CD4-positive, alpha-beta T cell (primary cell): ENCODE results near the gene LDLRAD4. TPM values are rescaled to one million over a fixed set of nuclear protein-coding genes. Genes with fewer than 3 reads are reported as not detected.

Experiments used
- ATAC-seq: fragments of 200-7000 bp; cut with Tn5 transposase; one replicate; pipeline ENCODE4 v1.10.0; 2022; ENCODE audit warnings: mild to moderate bottlenecking; ENCODE audit not compliant: poor library complexity
- CTCF ChIA-PET: fragments of 350-600 bp; sonication (Branson Sonifier 250); formaldehyde crosslinking; loops from one replicate; lab custom pipeline; 2021; ENCODE audit warnings: antibody characterized with exemption, inconsistent platforms; lab: Charles Lee
- POLR2A ChIA-PET: fragments of 350-600 bp; sonication (Branson Sonifier 250); formaldehyde crosslinking; loops from one replicate; lab custom pipeline; 2021; ENCODE audit warnings: antibody characterized with exemption, inconsistent platforms; lab: Charles Lee
- DNase-seq, 14 experiments: peaks; one replicate each; pipeline ENCODE4 v3.0.0-alpha.2; 2013 to 2020; ENCODE audit warnings: mixed read lengths in 2 of 14
- H3K27ac ChIP-seq, 2 donors: one replicate each; pipeline versions ENCODE4 v1.5.1 to v1.7.0; 2013; ENCODE audit warnings: low read length in 2 of 2, low read depth in 1 of 2, mild to moderate bottlenecking in 1 of 2
- H3K27me3 ChIP-seq, 2 experiments: 1 replicate in 1 of 2; 2 replicates in 1 of 2; pipeline versions ENCODE4 v1.6.1 to v1.7.0; 2013; ENCODE audit warnings: low read length in 2 of 2, control low read depth in 1 of 2, mild to moderate bottlenecking in 1 of 2, moderate library complexity in 1 of 2; ENCODE audit not compliant: insufficient read depth in 2 of 2, control insufficient read depth in 1 of 2
- H3K36me3 ChIP-seq: one replicate; pipeline ENCODE4 v1.6.1; 2013; ENCODE audit warnings: low read length, control low read depth; ENCODE audit not compliant: insufficient read depth
- H3K4me1 ChIP-seq: one replicate; pipeline ENCODE4 v1.6.1; 2013; ENCODE audit warnings: low read length, control low read depth; ENCODE audit not compliant: insufficient read depth
- H3K4me3 ChIP-seq: one replicate; pipeline ENCODE4 v1.5.1; 2013; ENCODE audit warnings: mild to moderate bottlenecking, low read length, moderate library complexity
- H3K9me3 ChIP-seq, 2 experiments: 1 replicate in 1 of 2; 2 replicates in 1 of 2; pipeline versions ENCODE4 v1.6.1 to v1.7.0; 2013; ENCODE audit warnings: low read length in 2 of 2, mild to moderate bottlenecking in 2 of 2, control low read depth in 1 of 2, moderate library complexity in 1 of 2; ENCODE audit not compliant: control insufficient read depth in 1 of 2, insufficient read depth in 1 of 2
- H3K27ac Mint-ChIP-seq: one replicate; pipeline ENCODE4 v1.8.0; 2020; ENCODE audit warnings: mixed read lengths
- H3K27me3 Mint-ChIP-seq: one replicate; pipeline ENCODE4 v1.8.0; 2021; ENCODE audit warnings: mixed read lengths
- H3K36me3 Mint-ChIP-seq: one replicate; pipeline ENCODE4 v1.8.0; 2021; ENCODE audit warnings: low read depth, mixed read lengths
- H3K4me1 Mint-ChIP-seq: one replicate; pipeline ENCODE4 v1.8.0; 2021; ENCODE audit warnings: low read depth, mixed read lengths
- H3K4me3 Mint-ChIP-seq: one replicate; pipeline ENCODE4 v1.8.0; 2020; ENCODE audit warnings: mild to moderate bottlenecking, mixed read lengths
- H3K9me3 Mint-ChIP-seq: one replicate; pipeline ENCODE4 v1.8.0; 2020; ENCODE audit warnings: mixed read lengths
- intact Hi-C, 2 experiments: fragments of 100-400 bp; cut with DNase I in 1 of 2; cut with micrococcal nuclease in 1 of 2; formaldehyde crosslinking; loops; one replicate each; pipeline versions ENCODE4 v1.15.1 to v1.9.0; 2023 to 2025; cut with DNase I, micrococcal nuclease
- total RNA-seq, 174 experiments: library from RNA in 2 of 174; stranded (reverse) in 2 of 174; gene quantifications; one replicate each; pipeline ENCODE4 v1.2.3 and lab custom pipeline; 2021 to 2026
- TF ChIP-seq, protein P1 (sequence below): fragments of 200-600 bp; IDR thresholded peaks from one replicate; pipeline ENCODE4 v1.8.0; 2022; ENCODE audit warnings: antibody characterized with exemption, mild to moderate bottlenecking

The LDLRAD4 gene
- total RNA-seq, 2 experiments from 2014 or later, result 51.9 to 52.7 TPM

DNA sequence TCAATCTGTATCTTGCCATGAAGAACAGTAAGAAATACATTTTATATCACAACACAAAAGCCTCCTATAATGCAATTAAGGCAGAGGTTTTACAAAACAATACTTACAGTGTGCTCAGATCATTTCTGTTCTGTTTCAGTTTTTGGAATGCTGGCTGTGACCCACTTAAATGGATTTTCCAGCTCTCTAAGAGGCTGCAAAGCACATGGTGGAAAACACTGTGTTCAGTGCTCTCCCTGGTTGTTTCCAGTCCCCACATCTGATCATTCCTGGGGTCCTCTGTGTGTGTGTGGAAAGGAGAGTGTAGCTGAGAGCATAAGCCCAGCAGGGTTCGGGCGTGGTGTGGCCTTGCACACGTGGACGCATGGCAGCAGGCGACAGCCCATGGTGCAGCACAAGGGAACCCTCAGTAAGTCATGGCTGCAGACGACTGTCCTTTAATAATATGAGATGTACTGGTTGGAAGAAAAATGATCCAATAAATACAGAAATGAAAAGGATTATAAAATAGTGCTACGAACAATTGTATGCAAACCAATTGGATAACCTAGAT, 412.2 kb downstream of the LDLRAD4 start:
- Histone ChIP-seq H3K9me3 (peaks cover 0 to 5% of the 10 kb centered on the region in 2 experiments), H3K4me1 (no peaks in the 10 kb centered on the region), H3K4me3 (no peak overlapping the region), H3K27ac (no peak overlapping the region), H3K36me3 (peaks cover 9% of the 10 kb centered on the region), H3K27me3 (no peaks in the 10 kb centered on the region)
- ChIA-PET POLR2A (no interaction called here), CTCF (interaction anchor here (1.5 kb wide), 1 partner anchor 415 kb away, joined by 4 read pairs; no protein-coding TSS in a partner anchor)
- Mint-ChIP-seq H3K4me3 (no peak overlapping the region), H3K36me3 (peaks cover 10% of the 10 kb centered on the region), H3K4me1 (peaks cover 23% of the 10 kb centered on the region), H3K27ac (no peak overlapping the region), H3K9me3 (no peaks in the 10 kb centered on the region), H3K27me3 (no peaks in the 10 kb centered on the region)
- ATAC-seq (no peak), DNase-seq (no peak)
- intact Hi-C loops, result loop anchor here (1.0 to 2.0 kb wide), 3 partner anchors 72 to 414 kb away; no protein-coding TSS in a partner anchor
- TF ChIP-seq, protein P1, sequence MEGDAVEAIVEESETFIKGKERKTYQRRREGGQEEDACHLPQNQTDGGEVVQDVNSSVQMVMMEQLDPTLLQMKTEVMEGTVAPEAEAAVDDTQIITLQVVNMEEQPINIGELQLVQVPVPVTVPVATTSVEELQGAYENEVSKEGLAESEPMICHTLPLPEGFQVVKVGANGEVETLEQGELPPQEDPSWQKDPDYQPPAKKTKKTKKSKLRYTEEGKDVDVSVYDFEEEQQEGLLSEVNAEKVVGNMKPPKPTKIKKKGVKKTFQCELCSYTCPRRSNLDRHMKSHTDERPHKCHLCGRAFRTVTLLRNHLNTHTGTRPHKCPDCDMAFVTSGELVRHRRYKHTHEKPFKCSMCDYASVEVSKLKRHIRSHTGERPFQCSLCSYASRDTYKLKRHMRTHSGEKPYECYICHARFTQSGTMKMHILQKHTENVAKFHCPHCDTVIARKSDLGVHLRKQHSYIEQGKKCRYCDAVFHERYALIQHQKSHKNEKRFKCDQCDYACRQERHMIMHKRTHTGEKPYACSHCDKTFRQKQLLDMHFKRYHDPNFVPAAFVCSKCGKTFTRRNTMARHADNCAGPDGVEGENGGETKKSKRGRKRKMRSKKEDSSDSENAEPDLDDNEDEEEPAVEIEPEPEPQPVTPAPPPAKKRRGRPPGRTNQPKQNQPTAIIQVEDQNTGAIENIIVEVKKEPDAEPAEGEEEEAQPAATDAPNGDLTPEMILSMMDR, result no peak

DNA sequence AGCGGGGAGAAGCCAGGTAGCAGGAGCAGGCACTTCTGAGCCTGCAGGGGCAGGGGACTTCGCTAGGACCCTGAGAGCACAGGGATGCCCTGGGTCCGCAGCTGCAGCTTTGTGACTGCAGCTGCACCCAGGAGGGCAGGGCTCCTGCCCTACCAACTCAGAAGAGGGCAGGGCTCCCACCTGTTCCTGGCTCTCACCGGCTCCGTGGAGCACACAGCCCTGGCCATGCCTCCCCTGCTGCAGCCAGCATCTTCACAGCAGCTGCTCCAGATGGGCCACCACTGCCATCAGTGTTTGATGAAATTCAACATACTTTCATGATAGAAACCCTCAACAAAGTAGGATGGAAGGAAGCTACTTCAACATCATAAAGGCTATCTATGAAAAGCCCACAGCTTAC, 415.1 kb downstream of the LDLRAD4 start:
- no peaks in the 10 kb centered on the region for H3K27me3 ChIP-seq
- TF ChIP-seq, protein P1, result no peak
- Mint-ChIP-seq H3K4me3 (no peak overlapping the region), H3K9me3 (no peaks in the 10 kb centered on the region), H3K36me3 (peaks cover 10% of the 10 kb centered on the region), H3K27me3 (no peaks in the 10 kb centered on the region), H3K4me1 (peaks cover 10% of the 10 kb centered on the region), H3K27ac (no peak overlapping the region)
- ChIA-PET CTCF (interaction anchor here (1.3 kb wide), 1 partner anchor 19 kb away, joined by 3 read pairs; no protein-coding TSS in a partner anchor), POLR2A (no interaction called here)
- no peaks in the 10 kb centered on the region for H3K4me1 ChIP-seq
- DNase-seq, result no peak
- no peak overlapping the region for H3K27ac ChIP-seq
- no peak for ATAC-seq
- H3K4me3 ChIP-seq, result no peak overlapping the region
- H3K36me3 ChIP-seq, result peaks cover 5% of the 10 kb centered on the region
- peaks cover 0 to 5% of the 10 kb centered on the region in 2 experiments for H3K9me3 ChIP-seq
- intact Hi-C loops, result no loop called here

DNA sequence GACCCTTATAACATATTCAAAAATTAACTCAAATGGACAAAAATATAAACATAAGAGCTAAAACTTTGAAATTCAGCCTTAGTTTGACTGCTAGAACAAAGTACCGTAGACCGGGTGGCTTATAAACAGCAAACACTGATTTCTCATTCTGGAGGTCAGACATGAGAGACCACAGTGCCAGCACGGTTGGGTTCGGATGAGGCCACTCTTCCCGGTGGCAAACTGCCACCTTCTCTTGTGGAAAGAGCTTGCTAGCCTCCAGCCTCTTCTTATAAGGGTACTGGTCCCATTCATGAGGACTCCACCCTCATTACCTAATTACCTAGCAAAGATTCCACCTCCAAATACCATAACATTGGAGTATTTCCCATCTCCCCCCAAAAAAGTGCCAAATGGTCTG, 416.5 kb downstream of the LDLRAD4 start:
- no peaks in the 10 kb centered on the region for H3K9me3 Mint-ChIP-seq
- H3K4me1 ChIP-seq, result no peaks in the 10 kb centered on the region
- H3K36me3 ChIP-seq, result peaks cover 5% of the 10 kb centered on the region
- DNase-seq, result no peak
- H3K9me3 ChIP-seq, result peaks cover 0 to 5% of the 10 kb centered on the region in 2 experiments
- no peak for ATAC-seq
- H3K4me3 Mint-ChIP-seq, result no peak overlapping the region
- intact Hi-C loops, result no loop called here
- POLR2A ChIA-PET, result no interaction called here
- no peak overlapping the region for H3K27ac Mint-ChIP-seq
- H3K27me3 ChIP-seq, result no peaks in the 10 kb centered on the region
- CTCF ChIA-PET, result interaction anchor here (0.6 kb wide), 1 partner anchor 50 kb away, joined by 3 read pairs; no protein-coding TSS in a partner anchor
- H3K27ac ChIP-seq, result no peak overlapping the region
- no peaks in the 10 kb centered on the region for H3K27me3 Mint-ChIP-seq
- TF ChIP-seq, protein P1, result no peak
- peaks cover 8% of the 10 kb centered on the region for H3K36me3 Mint-ChIP-seq
- peaks cover 4% of the 10 kb centered on the region for H3K4me1 Mint-ChIP-seq
- H3K4me3 ChIP-seq, result no peak overlapping the region
